Caco-2 (cell line): ENCODE data around the gene WEE2. TPM values are rescaled to one million over a fixed set of nuclear protein-coding genes. Genes with fewer than 3 reads are reported as not detected.
A peak's percentile ranks its signal among the peaks of the same experiment; 100 is the strongest.

ENCODE experiments used
- BruUV-seq: library from RNA; stranded (reverse); fragments of 400-500 nt; replicated peaks from 2 replicates; lab custom pipeline; 2021; lab: Mats Ljungman, UMichigan
- CTCF ChIA-PET: fragments of 300-600 bp; sonication (Branson Sonifier 250); formaldehyde crosslinking; loops from one replicate; lab custom pipeline; 2022; ENCODE audit warnings: antibody characterized with exemption; lab: Charles Lee
- POLR2A ChIA-PET: fragments of 300-600 bp; sonication (Branson Sonifier 250); formaldehyde crosslinking; loops from one replicate; lab custom pipeline; 2022; ENCODE audit warnings: antibody characterized with exemption; lab: Charles Lee
- DNase-seq, 2 experiments: peaks; one replicate each; pipeline versions ENCODE4 v3.0.0 to v3.0.0-alpha.2; 2020 to 2022
- H3K27me3 ChIP-seq: replicated peaks from 2 replicates; pipeline ENCODE4 v1.6.0; 2011; ENCODE audit warnings: low read length; ENCODE audit not compliant: control insufficient read depth, insufficient read depth
- H3K36me3 ChIP-seq: 2 replicates; pipeline ENCODE4 v1.5.1; 2011; ENCODE audit warnings: low read length; ENCODE audit not compliant: control insufficient read depth, insufficient read depth
- H3K4me1 ChIP-seq: fragments of 250-450 bp; sonication (Bioruptor Pico); 2 replicates; pipeline ENCODE4 v1.5.1; 2020; ENCODE audit warnings: mild to moderate bottlenecking
- H3K4me3 ChIP-seq: 2 replicates; pipeline ENCODE4 v1.5.1; 2011; ENCODE audit warnings: low read depth, mild to moderate bottlenecking, control low read depth, low read length
- H3K9me3 ChIP-seq: fragments of 250-450 bp; sonication (Bioruptor Pico); 2 replicates; pipeline ENCODE4 v1.5.1; 2020; ENCODE audit warnings: mild to moderate bottlenecking, moderate library complexity
- H3K27ac Mint-ChIP-seq: one replicate; pipeline ENCODE4 v1.8.0; 2022; ENCODE audit warnings: mixed read lengths; ENCODE audit not compliant: unreplicated experiment
- H3K27me3 Mint-ChIP-seq: one replicate; pipeline ENCODE4 v1.8.0; 2022; ENCODE audit warnings: mixed read lengths; ENCODE audit not compliant: insufficient read depth, unreplicated experiment
- H3K36me3 Mint-ChIP-seq: one replicate; pipeline ENCODE4 v1.8.0; 2022; ENCODE audit warnings: mild to moderate bottlenecking, mixed read lengths; ENCODE audit not compliant: insufficient read depth, unreplicated experiment
- H3K4me1 Mint-ChIP-seq: one replicate; pipeline ENCODE4 v1.8.0; 2022; ENCODE audit warnings: low read depth, mixed read lengths; ENCODE audit not compliant: unreplicated experiment
- H3K4me3 Mint-ChIP-seq: one replicate; pipeline ENCODE4 v1.8.0; 2022; ENCODE audit warnings: mild to moderate bottlenecking, moderate library complexity, mixed read lengths; ENCODE audit not compliant: unreplicated experiment
- H3K9me3 Mint-ChIP-seq: one replicate; pipeline ENCODE4 v1.8.0; 2022; ENCODE audit warnings: mixed read lengths; ENCODE audit not compliant: unreplicated experiment
- intact Hi-C: fragments of 100-400 bp; cut with micrococcal nuclease; formaldehyde crosslinking; loops from one replicate; pipeline ENCODE4 v1.10.0; 2022; ENCODE audit not compliant: unreplicated experiment
- total RNA-seq: library from RNA; stranded (reverse); gene quantifications from 2 replicates; pipeline ENCODE4 v1.2.3, GENCODE V29; 2022
- TF ChIP-seq, protein P1 (sequence below), 2 experiments: fragments of 200-600 bp in 1 of 2; IDR thresholded peaks; 1 replicate in 1 of 2; 2 replicates in 1 of 2; pipeline versions ENCODE4 v1.5.1 to v1.8.0; 2011 to 2022; ENCODE audit warnings: antibody characterized with exemption in 1 of 2, control low read depth in 1 of 2, inconsistent platforms in 1 of 2, low read depth in 1 of 2, low read length in 1 of 2, mild to moderate bottlenecking in 1 of 2, moderate library complexity in 1 of 2; ENCODE audit not compliant: insufficient read depth in 1 of 2, severe bottlenecking in 1 of 2, unreplicated experiment in 1 of 2

The WEE2 gene
- total RNA-seq, 1 experiment from 2014 or later: 1.0 TPM

DNA sequence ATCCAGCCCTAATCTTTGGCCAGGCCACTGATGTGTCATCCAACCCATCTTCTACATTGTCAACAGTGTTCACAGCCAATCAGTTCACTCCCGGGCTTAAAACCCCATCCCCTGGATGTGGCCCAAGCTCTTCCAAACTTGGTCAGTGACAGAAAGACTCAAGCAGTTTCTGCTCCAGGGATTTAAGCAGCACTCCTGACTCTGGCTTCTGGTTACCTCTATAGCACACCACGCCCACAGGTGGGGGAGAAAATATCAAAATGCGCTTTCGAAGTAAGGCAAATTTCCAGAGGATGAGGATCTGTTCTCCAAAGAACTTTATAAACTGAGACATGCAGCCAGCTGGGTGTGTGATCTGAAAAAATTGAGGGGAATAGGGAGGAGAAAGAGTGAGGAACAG lies 42.1 kb upstream of the WEE2 start:
- CTCF ChIA-PET: no interaction called here
- H3K4me3 Mint-ChIP-seq: no peak overlapping the region
- POLR2A ChIA-PET: no interaction called here
- no TSS peak for BruUV-seq
- DNase-seq: no peak
- intact Hi-C loops: no loop called here
- H3K4me1 ChIP-seq: no peaks in the 10 kb centered on the region
- no peaks in the 10 kb centered on the region for H3K27me3 ChIP-seq
- H3K4me3 ChIP-seq: no peak overlapping the region
- H3K36me3 Mint-ChIP-seq: peaks cover 16% of the 10 kb centered on the region
- H3K9me3 Mint-ChIP-seq: no peaks in the 10 kb centered on the region
- no peaks in the 10 kb centered on the region; the same call in 1 of the 2 replicates for H3K36me3 ChIP-seq
- no peak overlapping the region for H3K27ac Mint-ChIP-seq
- no peaks in the 10 kb centered on the region for H3K27me3 Mint-ChIP-seq
- TF ChIP-seq, protein P1, sequence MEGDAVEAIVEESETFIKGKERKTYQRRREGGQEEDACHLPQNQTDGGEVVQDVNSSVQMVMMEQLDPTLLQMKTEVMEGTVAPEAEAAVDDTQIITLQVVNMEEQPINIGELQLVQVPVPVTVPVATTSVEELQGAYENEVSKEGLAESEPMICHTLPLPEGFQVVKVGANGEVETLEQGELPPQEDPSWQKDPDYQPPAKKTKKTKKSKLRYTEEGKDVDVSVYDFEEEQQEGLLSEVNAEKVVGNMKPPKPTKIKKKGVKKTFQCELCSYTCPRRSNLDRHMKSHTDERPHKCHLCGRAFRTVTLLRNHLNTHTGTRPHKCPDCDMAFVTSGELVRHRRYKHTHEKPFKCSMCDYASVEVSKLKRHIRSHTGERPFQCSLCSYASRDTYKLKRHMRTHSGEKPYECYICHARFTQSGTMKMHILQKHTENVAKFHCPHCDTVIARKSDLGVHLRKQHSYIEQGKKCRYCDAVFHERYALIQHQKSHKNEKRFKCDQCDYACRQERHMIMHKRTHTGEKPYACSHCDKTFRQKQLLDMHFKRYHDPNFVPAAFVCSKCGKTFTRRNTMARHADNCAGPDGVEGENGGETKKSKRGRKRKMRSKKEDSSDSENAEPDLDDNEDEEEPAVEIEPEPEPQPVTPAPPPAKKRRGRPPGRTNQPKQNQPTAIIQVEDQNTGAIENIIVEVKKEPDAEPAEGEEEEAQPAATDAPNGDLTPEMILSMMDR (IDR thresholded peaks at IDR 0.05; ENCODE audit: insufficient read depth in 1 of 2, low read depth in 1 of 2, low read length in 1 of 2, severe bottlenecking in 1 of 2, unreplicated experiment in 1 of 2): no peak
- no peaks in the 10 kb centered on the region for H3K4me1 Mint-ChIP-seq
- no peaks in the 10 kb centered on the region for H3K9me3 ChIP-seq

DNA sequence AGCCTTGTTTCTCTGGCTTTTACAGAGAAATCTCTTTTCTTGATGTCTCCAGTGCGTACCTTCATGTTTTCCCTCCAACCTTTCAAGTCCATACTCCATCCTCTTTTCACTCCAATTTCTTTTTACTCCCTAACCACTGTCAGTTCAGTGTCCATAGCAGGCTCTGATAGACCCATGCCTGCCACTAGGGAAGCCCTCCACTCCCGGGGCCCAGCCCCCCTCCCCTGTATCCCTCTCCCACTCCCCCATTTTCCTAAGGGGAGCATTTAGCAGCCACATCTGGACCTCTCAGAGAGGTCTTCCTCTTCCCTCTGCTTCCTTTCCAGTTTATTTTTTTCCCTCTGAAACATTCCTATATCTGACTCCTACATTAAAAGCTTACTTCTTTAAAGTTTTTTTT lies 39.3 kb upstream of the WEE2 start:
- H3K9me3 Mint-ChIP-seq: no peaks in the 10 kb centered on the region
- no TSS peak for BruUV-seq
- no peak for DNase-seq
- ChIA-PET POLR2A (no interaction called here), CTCF (interaction anchor here (0.7 to 1.0 kb wide), 2 partner anchors 12 to 19 kb away, joined by 4 to 5 read pairs; no protein-coding TSS in a partner anchor)
- H3K4me3 ChIP-seq: no peak overlapping the region
- no peaks in the 10 kb centered on the region; the same call in 1 of the 2 replicates for H3K36me3 ChIP-seq
- peaks cover 5% of the 10 kb centered on the region for H3K36me3 Mint-ChIP-seq
- H3K27me3 ChIP-seq: no peaks in the 10 kb centered on the region
- no peaks in the 10 kb centered on the region for H3K9me3 ChIP-seq
- H3K27me3 Mint-ChIP-seq: no peaks in the 10 kb centered on the region
- H3K4me1 ChIP-seq: no peaks in the 10 kb centered on the region
- peaks cover 10% of the 10 kb centered on the region for H3K4me1 Mint-ChIP-seq
- intact Hi-C loops: no loop called here
- H3K4me3 Mint-ChIP-seq: no peak overlapping the region
- H3K27ac Mint-ChIP-seq: no peak overlapping the region
- TF ChIP-seq, protein P1 (IDR thresholded peaks at IDR 0.05; ENCODE audit: insufficient read depth in 1 of 2, low read depth in 1 of 2, low read length in 1 of 2, severe bottlenecking in 1 of 2, unreplicated experiment in 1 of 2): no peak

DNA sequence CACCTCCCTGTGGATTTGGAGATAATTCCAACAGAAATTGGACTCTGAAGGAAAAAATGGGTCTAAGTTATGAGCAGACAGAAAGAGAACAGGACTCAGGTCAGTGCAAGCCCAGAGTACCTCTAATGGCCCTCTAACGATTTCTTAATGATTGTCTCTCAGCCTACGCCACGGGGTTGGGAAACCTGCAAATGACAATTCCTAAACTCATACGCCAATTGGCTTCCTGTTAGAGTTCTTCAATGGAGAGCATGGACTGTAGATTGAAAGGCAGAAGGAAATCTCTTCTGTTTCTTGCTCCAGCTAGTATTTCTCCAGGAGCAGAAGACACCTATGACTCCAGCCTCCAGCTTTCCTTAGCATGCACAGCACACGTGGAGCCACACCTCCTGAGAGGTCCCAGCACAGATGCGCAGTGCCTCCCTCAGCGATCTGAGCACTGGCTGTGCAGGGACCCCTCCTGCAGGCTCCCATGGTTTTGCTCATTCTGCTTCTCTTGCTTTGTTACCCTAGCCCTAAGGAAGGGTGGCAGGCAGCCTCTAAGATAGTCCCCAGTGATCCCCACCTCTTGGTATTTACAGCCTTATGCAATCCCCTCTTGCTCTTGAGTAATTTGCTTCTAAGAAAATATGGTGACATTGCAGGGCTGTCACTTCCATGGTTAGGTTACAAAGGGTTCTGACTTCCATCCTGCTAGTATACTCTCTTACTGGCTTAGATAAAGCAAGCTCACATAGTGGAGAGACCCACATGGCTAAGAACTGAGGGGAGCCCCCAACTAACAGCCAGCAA lies 36.3 kb upstream of the WEE2 start:
- Histone ChIP-seq H3K4me3 (no peak overlapping the region), H3K36me3 (no peaks in the 10 kb centered on the region; the same call in 1 of the 2 replicates), H3K27me3 (no peaks in the 10 kb centered on the region), H3K4me1 (no peaks in the 10 kb centered on the region), H3K9me3 (no peaks in the 10 kb centered on the region)
- H3K4me3 Mint-ChIP-seq: no peak overlapping the region
- H3K27ac Mint-ChIP-seq: peak overlapping the region; percentile 84
- DNase-seq: peak in 1 of 2 experiments; percentile 22
- no peaks in the 10 kb centered on the region for H3K27me3 Mint-ChIP-seq
- intact Hi-C loops: loop anchor here (2.0 kb wide), 1 partner anchor 17 kb away; no protein-coding TSS in a partner anchor
- H3K4me1 Mint-ChIP-seq: peaks cover 16% of the 10 kb centered on the region
- CTCF ChIA-PET: interaction anchor here (1.6 kb wide), 1 partner anchor 66 kb away, joined by 3 read pairs; the partner anchor contains the start of gene SSBP1
- TF ChIP-seq, protein P1 (IDR thresholded peaks at IDR 0.05; ENCODE audit: insufficient read depth in 1 of 2, low read depth in 1 of 2, low read length in 1 of 2, severe bottlenecking in 1 of 2, unreplicated experiment in 1 of 2): no peak
- POLR2A ChIA-PET: no interaction called here
- H3K9me3 Mint-ChIP-seq: no peaks in the 10 kb centered on the region
- peaks cover 5% of the 10 kb centered on the region for H3K36me3 Mint-ChIP-seq
- BruUV-seq: no TSS peak
